Measurements from ENCODE around the gene KCNQ5. TPM values are rescaled to one million over a fixed set of nuclear protein-coding genes. Genes with fewer than 3 reads are reported as not detected.

The KCNQ5 gene
- total RNA-seq, 1 experiment from 2014 or later = 9.4 TPM

DNA sequence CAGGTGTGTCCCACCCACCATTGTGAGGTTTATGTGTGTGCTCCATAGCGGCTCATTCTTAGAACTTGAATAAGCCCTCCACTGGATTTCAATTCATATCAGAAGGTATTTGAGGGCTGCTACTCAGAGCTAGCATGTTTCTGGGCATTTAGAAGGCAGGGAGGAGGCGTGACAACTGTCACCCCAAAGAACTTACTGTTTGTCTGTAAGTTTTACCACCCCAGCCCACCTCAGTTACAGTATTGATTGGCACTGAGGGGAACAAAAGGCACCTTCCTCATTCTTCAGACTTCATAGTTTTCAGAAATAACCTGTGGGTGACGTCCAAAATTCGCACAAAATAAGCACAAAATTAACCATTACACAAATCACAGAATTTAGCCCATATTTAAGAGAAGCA lies 521.7 kb downstream of the KCNQ5 start:
- TF ChIP-seq REST (IDR thresholded peaks at IDR 0.05; ENCODE audit: insufficient read depth in 1 of 2, low read depth in 2 of 2, low read length in 1 of 2) (no peak), POLR2AphosphoS5 (IDR thresholded peaks at IDR 0.05; ENCODE audit: low read depth, low read length) (no peak), TCF7L2 (IDR thresholded peaks at IDR 0.05; ENCODE audit: low read depth, low read length) (no peak), SIN3A (IDR thresholded peaks at IDR 0.05; ENCODE audit: borderline replicate concordance, insufficient read depth, low read depth, low read length) (no peak)
- TF ChIP-seq, protein P1, sequence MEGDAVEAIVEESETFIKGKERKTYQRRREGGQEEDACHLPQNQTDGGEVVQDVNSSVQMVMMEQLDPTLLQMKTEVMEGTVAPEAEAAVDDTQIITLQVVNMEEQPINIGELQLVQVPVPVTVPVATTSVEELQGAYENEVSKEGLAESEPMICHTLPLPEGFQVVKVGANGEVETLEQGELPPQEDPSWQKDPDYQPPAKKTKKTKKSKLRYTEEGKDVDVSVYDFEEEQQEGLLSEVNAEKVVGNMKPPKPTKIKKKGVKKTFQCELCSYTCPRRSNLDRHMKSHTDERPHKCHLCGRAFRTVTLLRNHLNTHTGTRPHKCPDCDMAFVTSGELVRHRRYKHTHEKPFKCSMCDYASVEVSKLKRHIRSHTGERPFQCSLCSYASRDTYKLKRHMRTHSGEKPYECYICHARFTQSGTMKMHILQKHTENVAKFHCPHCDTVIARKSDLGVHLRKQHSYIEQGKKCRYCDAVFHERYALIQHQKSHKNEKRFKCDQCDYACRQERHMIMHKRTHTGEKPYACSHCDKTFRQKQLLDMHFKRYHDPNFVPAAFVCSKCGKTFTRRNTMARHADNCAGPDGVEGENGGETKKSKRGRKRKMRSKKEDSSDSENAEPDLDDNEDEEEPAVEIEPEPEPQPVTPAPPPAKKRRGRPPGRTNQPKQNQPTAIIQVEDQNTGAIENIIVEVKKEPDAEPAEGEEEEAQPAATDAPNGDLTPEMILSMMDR (IDR thresholded peaks at IDR 0.05) = no peak
- Histone ChIP-seq H3K27me3 (ENCODE audit: control insufficient read depth, insufficient read depth, low read length) (no peaks in the 10 kb centered on the region), H3K9me3 (ENCODE audit: control insufficient read depth, insufficient read depth, low read depth, low read length) (no peaks in the 10 kb centered on the region), H3K27ac (ENCODE audit: low read length) (no peak overlapping the region), H3K4me1 (ENCODE audit: control insufficient read depth, insufficient read depth, low read length) (no peaks in the 10 kb centered on the region), H3K4me3 (ENCODE audit: low read depth in 2 of 2, low read length in 2 of 2) (no peak overlapping the region), H3K36me3 (ENCODE audit: control insufficient read depth, insufficient read depth, low read length) (no peaks in the 10 kb centered on the region)
- in situ Hi-C loops (cut with HindIII; ENCODE audit: low pct_unique_long_range_greater_than_20kb, low sequenced_read_pairs) = no loop called here
- ChIA-PET CTCF (no interaction called here), POLR2A (no interaction called here)
- BruUV-seq (replicated peaks) = no TSS peak
- intact Hi-C loops (cut with micrococcal nuclease; ENCODE audit: unreplicated experiment) = no loop called here
- ATAC-seq (no peak), DNase-seq (ENCODE audit: low read depth, low spot score) (no peak)

GRCh38 chr6:73144516-73144915 lies 522.7 kb downstream of the KCNQ5 start:
- BruUV-seq (replicated peaks) = no TSS peak
- no peak for DNase-seq (ENCODE audit: low read depth, low spot score)
- CTCF ChIA-PET = no interaction called here
- Histone ChIP-seq H3K4me1 (ENCODE audit: control insufficient read depth, insufficient read depth, low read length) (no peaks in the 10 kb centered on the region), H3K36me3 (ENCODE audit: control insufficient read depth, insufficient read depth, low read length) (no peaks in the 10 kb centered on the region), H3K27me3 (ENCODE audit: control insufficient read depth, insufficient read depth, low read length) (no peaks in the 10 kb centered on the region), H3K9me3 (ENCODE audit: control insufficient read depth, insufficient read depth, low read depth, low read length) (no peaks in the 10 kb centered on the region), H3K4me3 (ENCODE audit: low read depth in 2 of 2, low read length in 2 of 2) (no peak overlapping the region), H3K27ac (ENCODE audit: low read length) (no peak overlapping the region)
- POLR2A ChIA-PET = no interaction called here
- TF ChIP-seq TCF7L2 (IDR thresholded peaks at IDR 0.05; ENCODE audit: low read depth, low read length) = no peak
- no peak for TF ChIP-seq REST (IDR thresholded peaks at IDR 0.05; ENCODE audit: insufficient read depth in 1 of 2, low read depth in 2 of 2, low read length in 1 of 2)
- TF ChIP-seq SIN3A (IDR thresholded peaks at IDR 0.05; ENCODE audit: borderline replicate concordance, insufficient read depth, low read depth, low read length) = no peak
- no peak for TF ChIP-seq POLR2AphosphoS5 (IDR thresholded peaks at IDR 0.05; ENCODE audit: low read depth, low read length)
- TF ChIP-seq, protein P1 (IDR thresholded peaks at IDR 0.05) = no peak
- intact Hi-C loops (cut with micrococcal nuclease; ENCODE audit: unreplicated experiment) = no loop called here
- in situ Hi-C loops (cut with HindIII; ENCODE audit: low pct_unique_long_range_greater_than_20kb, low sequenced_read_pairs) = no loop called here
- ATAC-seq = no peak

All from Panc1 (cell line).